ENCODE data around the gene CCN2. TPM values are rescaled to one million over a fixed set of nuclear protein-coding genes. Genes with fewer than 3 reads are reported as not detected.
A peak's percentile ranks its signal among the peaks of the same experiment; 100 is the strongest.

The CCN2 gene
- total and polyA plus RNA-seq, 2 of the 8 experiments (the other 6 are each of a cell fraction or from before 2014, with no cell fraction given) = 25.0 to 107 TPM

GRCh38 chr6:131917763-131918649, 33.2 kb downstream of the CCN2 start:
- WGBS, 2 experiments (ENCODE audit: extremely low coverage in 1 of 2, insufficient coverage in 1 of 2, insufficient read length in 1 of 2, insufficient replicate concordance in 2 of 2, low coverage in 1 of 2, low lambda C conversion rate in 2 of 2, missing lambda C conversion rate in 1 of 2) = 82% methylated on average over 6 of the region's 6 CpGs; no CpG with 5 or more reads in 1 of the 2 experiments
- TF ChIP-seq BACH1 (IDR thresholded peaks at IDR 0.05; ENCODE audit: low read length) (no peak), POLR2AphosphoS5 (IDR thresholded peaks at IDR 0.05; ENCODE audit: low read depth, low read length) (peak; percentile 44), HDAC6 (IDR thresholded peaks at IDR 0.05; ENCODE audit: low read depth, low read length) (no peak), E2F6 (IDR thresholded peaks at IDR 0.05) (peak; percentile 9)

More at GRCh38 chr6:131917763-131918649, 33.2 kb downstream of the CCN2 start:
- H2BK12ac ChIP-seq (ENCODE audit: low read depth, low read length) = no peak overlapping the region
- H3K27me3 ChIP-seq (replicated peaks in 1 of 4; ENCODE audit: control insufficient read depth in 3 of 4, extremely low read depth in 1 of 4, insufficient read depth in 3 of 4, low read length in 3 of 4) = no peaks in the 10 kb centered on the region
- no peak overlapping the region for H2BK15ac ChIP-seq (ENCODE audit: low read length)
- H3K27ac ChIP-seq (ENCODE audit: low read depth, low read length) = no peak overlapping the region
- no peak overlapping the region for H3K9ac ChIP-seq (replicated peaks in 1 of 4; ENCODE audit: extremely low read depth in 1 of 4, low read depth in 3 of 4, low read length in 3 of 4)
- H3K23me2 ChIP-seq (ENCODE audit: low read depth, low read length) = no peaks in the 10 kb centered on the region
- 0 out of 4 replicates have a peak, but pooled peaks cover 0 to 6% of the 10 kb centered on the region in 2 experiments for H3K79me2 ChIP-seq (ENCODE audit: control insufficient read depth in 1 of 2, insufficient read depth in 2 of 2, low read length in 2 of 2)
- H3K36me3 ChIP-seq (ENCODE audit: control insufficient read depth in 2 of 4, insufficient read depth in 4 of 4, low read length in 3 of 4) = peaks cover 5 to 61% (median 41%) of the 10 kb centered on the region in 4 experiments
- peaks cover 25 to 32% of the 10 kb centered on the region in 2 experiments for H3K9me3 ChIP-seq (ENCODE audit: insufficient read depth in 2 of 2, low read depth in 1 of 2, low read length in 1 of 2)
- no peak overlapping the region for H3K4me3 ChIP-seq (ENCODE audit: extremely low read depth in 1 of 4, insufficient read depth in 2 of 4, low read depth in 3 of 4, low read length in 4 of 4)
- H3K56ac ChIP-seq (replicated peaks; ENCODE audit: insufficient read length, low read depth, low read length) = no peak overlapping the region
- H2AK5ac ChIP-seq (ENCODE audit: low read depth, low read length) = no peak overlapping the region
- H3K79me1 ChIP-seq (ENCODE audit: low read depth, low read length) = no peaks in the 10 kb centered on the region
- ChIA-PET POLR2A (ENCODE audit: partially characterized antibody) (interaction anchor here (0.8 to 3.3 kb wide), 16 partner anchors 8 to 240 kb away, joined by 3 to 14 read pairs (median 3); partner anchors contain the start of gene CCN2), CTCF (ENCODE audit: partially characterized antibody) (interaction anchor here (0.6 to 5.8 kb wide), 14 partner anchors 8 to 382 kb away, joined by 3 to 72 read pairs (median 4); no protein-coding TSS in a partner anchor)
- no peak overlapping the region for H2AFZ ChIP-seq (ENCODE audit: low read length)
- no peak overlapping the region for H2BK5ac ChIP-seq (ENCODE audit: low read depth, low read length)
- no peak overlapping the region for H3K14ac ChIP-seq (ENCODE audit: insufficient read length)
- H2BK120ac ChIP-seq (replicated peaks; ENCODE audit: low read depth, low read length) = no peak overlapping the region
- no peak overlapping the region for H3K4ac ChIP-seq (replicated peaks; ENCODE audit: insufficient read length, low read depth, low read length)
- peaks cover 0 to 7% of the 10 kb centered on the region in 2 experiments for H4K20me1 ChIP-seq (replicated peaks in 1 of 2; ENCODE audit: control insufficient read depth in 1 of 2, insufficient read depth in 2 of 2, low read length in 2 of 2)
- no peak for DNase-seq (ENCODE audit: low read depth in 1 of 2, low spot score in 2 of 2)
- no peak overlapping the region for H2BK20ac ChIP-seq (ENCODE audit: low read length)
- no peak overlapping the region for H3K23ac ChIP-seq (ENCODE audit: insufficient read length)
- no peak overlapping the region for H4K5ac ChIP-seq (ENCODE audit: insufficient read length, low read depth, low read length)
- no peak overlapping the region; the same call in 1 of the 2 replicates for H4K8ac ChIP-seq (ENCODE audit: extremely low read depth, insufficient read depth, low read length)
- no peak overlapping the region for H3K18ac ChIP-seq (ENCODE audit: extremely low read depth, low read length)
- no peaks in the 10 kb centered on the region for H3K4me1 ChIP-seq (replicated peaks in 1 of 4; ENCODE audit: control insufficient read depth in 3 of 4, insufficient read depth in 4 of 4, low read length in 3 of 4)
- H4K91ac ChIP-seq (replicated peaks; ENCODE audit: insufficient read length, low read length) = no peak overlapping the region
- FAIRE-seq = no peak
- no peak overlapping the region for H3K4me2 ChIP-seq (ENCODE audit: insufficient read depth in 1 of 2, low read depth in 2 of 2, low read length in 2 of 2)
